GM21423 (cell line): ENCODE data around the gene ZBTB24.
"Not testable (repeated sequence)": the region's sequence is repeated elsewhere in the genome, so short reads cannot be mapped to it uniquely, and the experiment has no call there.

ENCODE experiments used
- ATAC-seq: cut with Tn5 transposase; IDR thresholded peaks from one replicate; pipeline ENCODE4 v1.9.1; 2021; ENCODE audit warnings: mild to moderate bottlenecking, moderate library complexity; ENCODE audit not compliant: unreplicated experiment

The ZBTB24 gene

DNA sequence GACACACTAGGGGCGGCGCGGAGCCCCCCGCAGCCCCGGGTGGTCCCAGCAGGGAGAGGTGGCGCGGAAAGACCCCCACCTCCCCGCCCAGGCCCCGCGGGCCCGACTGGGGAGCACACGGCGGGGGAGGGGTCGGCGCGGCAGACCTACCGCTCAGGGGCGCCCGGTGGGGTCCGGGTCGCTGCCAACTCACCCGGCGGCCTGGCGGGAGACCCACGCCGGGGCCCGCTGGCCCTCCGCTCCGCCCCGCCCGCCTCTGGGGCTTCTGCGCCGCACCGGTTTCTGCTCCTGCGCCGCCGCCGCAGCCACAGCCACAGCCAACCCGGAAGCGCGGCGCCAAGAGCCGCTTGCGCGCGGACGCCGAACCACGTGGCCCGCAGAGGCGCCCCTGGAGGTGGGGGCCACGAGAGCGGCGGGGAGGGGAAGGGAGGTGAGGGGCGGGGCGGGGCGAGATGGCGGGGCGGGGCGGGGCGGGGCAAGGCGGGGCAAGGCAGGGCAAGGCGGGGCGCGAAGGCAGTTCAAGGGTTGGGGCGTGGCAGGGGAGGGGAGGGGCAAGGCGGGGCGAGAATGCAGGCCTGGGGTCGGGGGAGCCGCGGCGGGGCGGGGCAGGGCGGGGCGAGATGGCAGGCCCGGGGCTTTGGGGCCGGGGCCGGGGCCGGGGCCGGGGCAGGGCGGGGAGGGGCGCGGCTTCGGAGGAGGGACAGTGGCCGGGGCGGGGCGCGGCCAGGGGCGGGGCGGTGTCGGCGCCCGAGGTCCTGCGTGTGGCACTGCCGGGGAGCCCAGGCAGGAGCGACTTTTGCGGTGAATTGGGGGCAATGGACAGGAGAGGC lies at the start of gene ZBTB24:
Gene ZBTB24 (minus strand): TSS at position 315 of the 830 bp plus-strand sequence. CDS start 1,193 bp downstream, outside the sequence.
- ATAC-seq = peak; percentile 76

- no peak for ATAC-seq
Observed at GRCh38 chr6:109531446-109531845, 48.4 kb upstream of the ZBTB24 start.

GRCh38 chr6:109527989-109528388 lies 45.0 kb upstream of the ZBTB24 start:
- ATAC-seq = no peak

DNA sequence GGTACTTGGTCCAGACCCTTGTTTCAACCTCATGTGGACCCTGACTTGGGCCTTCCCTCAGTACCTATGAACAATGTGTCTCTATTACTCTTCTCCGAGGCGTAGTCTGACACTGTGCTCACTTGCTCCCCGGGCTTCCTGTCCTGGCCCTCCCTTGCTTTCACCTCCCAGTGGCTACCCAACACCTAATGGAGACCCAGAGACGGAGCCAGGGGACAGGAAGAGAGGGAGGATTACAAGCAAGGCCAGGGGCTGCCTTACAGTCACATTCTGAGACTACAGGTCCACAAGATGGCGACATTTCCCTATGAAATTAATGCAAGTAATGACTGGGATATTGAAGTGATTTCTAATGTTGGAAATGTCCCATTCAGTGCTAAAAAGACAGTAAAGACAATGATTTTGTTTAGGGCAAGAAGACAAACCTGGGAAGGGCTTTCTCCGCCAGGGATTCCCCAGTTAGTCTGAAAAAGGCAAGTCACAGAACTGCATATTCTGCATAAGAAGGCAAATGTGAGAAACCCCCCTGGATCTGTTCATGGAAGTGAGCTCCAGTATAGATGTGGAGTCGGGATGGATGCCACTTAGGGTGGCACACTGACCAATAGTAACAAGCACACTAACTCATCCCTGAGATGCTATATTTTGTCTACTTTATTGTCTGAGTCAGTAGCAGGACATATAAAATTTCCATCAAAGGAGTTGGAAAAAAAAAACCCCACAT lies 44.0 kb upstream of the ZBTB24 start:
- no peak for ATAC-seq

- ATAC-seq = no peak
Observed at GRCh38 chr6:109524129-109524528, 41.1 kb upstream of the ZBTB24 start.

- ATAC-seq = no peak
Observed at GRCh38 chr6:109523478-109523877, 40.5 kb upstream of the ZBTB24 start.

DNA sequence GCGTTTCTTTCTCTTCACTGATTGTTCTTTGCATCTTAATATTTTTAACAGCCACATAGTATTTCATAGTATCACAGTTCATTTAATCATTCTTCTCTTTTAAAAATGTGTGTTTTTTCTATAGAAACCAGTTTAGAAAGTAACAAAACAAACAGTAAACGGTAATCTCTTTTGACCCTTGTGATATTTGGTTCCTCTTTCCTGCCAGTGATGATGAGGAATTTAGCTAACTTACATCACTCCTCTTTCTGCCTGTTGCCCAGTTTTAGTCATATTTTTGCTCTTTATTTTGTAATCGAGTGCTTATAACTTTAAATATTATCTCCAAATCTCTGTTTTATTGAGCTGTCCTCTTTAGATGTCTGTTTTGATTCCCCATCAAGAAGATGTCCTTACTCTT lies 38.1 kb upstream of the ZBTB24 start:
- ATAC-seq = no peak

DNA sequence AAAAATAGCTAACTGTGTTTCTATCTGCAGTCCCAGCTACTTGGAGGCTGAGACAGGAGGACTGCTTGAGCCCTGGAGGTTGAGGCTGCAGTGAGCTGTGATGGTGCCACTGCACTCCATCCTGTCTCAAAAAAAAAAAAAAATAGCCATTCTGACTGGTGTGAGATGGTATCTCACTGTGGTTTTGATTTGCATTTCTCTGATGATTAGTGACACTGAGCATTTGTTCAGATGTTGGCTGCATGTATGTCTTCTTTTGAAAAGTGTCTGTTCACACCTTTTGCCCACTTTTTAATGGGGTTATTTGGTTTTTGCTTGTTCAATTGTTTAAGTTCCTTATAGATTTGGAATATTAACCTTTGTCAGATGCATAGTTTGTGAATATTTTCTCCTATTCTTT lies 36.6 kb upstream of the ZBTB24 start:
- ATAC-seq = not testable (repeated sequence)

- ATAC-seq = no peak
Observed at GRCh38 chr6:109516929-109517328, 33.9 kb upstream of the ZBTB24 start.

- no peak for ATAC-seq
Observed at GRCh38 chr6:109515781-109516409, 32.9 kb upstream of the ZBTB24 start.

DNA sequence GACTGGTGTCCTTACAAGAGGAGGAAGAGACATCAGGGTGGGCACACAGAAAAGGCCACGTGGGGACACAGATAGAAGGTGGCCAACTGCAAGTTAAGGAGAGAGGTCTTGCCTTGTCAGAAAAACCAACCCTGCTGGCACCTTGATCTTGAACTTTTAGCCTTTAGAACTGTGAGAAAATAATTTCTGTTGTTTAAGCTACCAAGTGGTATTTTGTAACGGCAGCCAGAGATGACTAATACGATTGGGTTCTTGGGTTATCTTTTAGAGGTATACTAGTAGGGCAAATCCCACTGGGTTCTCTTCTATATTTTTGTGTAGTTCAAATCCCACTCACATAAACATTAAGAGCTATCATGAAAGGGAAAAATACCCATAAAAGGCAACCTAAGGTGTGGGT lies 31.9 kb upstream of the ZBTB24 start:
- no peak for ATAC-seq

GRCh38 chr6:109513571-109514071 lies 30.6 kb upstream of the ZBTB24 start:
- no peak for ATAC-seq

GRCh38 chr6:109512271-109512817 lies 29.3 kb upstream of the ZBTB24 start:
- ATAC-seq = no peak

- no peak for ATAC-seq
Observed at GRCh38 chr6:109511832-109512231, 28.8 kb upstream of the ZBTB24 start.

GRCh38 chr6:109510358-109510757 lies 27.3 kb upstream of the ZBTB24 start:
- ATAC-seq = no peak

GRCh38 chr6:109508166-109508860 lies 25.3 kb upstream of the ZBTB24 start:
- ATAC-seq = no peak

- no peak for ATAC-seq
Observed at GRCh38 chr6:109507490-109508072, 24.6 kb upstream of the ZBTB24 start.

DNA sequence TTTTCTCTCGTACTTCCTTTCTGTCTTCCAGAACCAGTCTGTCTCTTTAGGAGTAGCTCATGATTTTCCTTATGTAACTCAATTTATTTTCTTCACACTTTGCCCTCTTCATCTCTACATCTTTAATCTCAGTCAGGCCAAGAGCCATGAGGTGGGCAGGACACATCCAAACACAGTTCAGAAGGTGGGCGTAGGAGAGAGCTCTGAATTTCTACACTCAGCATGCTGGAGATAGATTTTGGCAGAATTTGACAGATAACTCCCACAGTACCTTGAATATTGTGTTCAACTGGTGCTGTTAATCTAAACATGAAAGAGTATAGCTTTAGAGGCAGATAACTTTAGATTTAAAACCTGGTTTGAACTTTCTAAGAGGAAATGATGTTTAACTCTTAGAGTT lies 23.8 kb upstream of the ZBTB24 start:
- no peak for ATAC-seq

- ATAC-seq = no peak
Observed at GRCh38 chr6:109506314-109506713, 23.3 kb upstream of the ZBTB24 start.
